NCI-H187 (cell line): ENCODE measurements around the gene OLAH.
"Not testable (repeated sequence)": the region's sequence is repeated elsewhere in the genome, so short reads cannot be mapped to it uniquely, and the experiment has no call there.

Experiments used
- DNase-seq, 2 experiments: peaks; one replicate each; lab custom pipeline; 2025; lab: John Stamatoyannopoulos, UW

The OLAH gene

GRCh38 chr10:15043674-15044073 lies at the start of gene OLAH:
TSS of gene OLAH (plus strand) at chr10:15043943. CDS start at chr10:15047289, 3,346 bp downstream.
- no peak for DNase-seq

GRCh38 chr10:14995964-14996565 lies 47.7 kb upstream of the OLAH start:
- DNase-seq, result no peak

DNA sequence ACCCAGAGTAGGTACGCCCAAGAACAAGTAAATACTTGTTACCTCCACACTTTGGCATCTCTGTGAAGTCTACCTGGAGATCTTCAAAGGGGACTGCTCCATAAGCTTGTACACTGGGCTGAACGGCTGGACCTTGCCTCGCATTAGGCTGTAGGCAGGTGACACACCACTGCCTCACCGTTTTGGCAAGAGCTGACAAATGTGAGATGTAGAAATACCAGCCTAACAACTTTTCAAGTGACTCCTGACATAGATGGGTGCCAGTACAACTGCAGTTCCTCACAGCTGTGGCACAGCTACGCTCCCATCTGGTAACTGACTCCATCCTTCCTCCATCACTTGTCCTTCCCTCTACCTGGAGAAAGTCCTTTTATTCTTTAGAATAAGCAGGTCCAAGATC lies 30.2 kb upstream of the OLAH start:
- not testable (repeated sequence) for DNase-seq

DNA sequence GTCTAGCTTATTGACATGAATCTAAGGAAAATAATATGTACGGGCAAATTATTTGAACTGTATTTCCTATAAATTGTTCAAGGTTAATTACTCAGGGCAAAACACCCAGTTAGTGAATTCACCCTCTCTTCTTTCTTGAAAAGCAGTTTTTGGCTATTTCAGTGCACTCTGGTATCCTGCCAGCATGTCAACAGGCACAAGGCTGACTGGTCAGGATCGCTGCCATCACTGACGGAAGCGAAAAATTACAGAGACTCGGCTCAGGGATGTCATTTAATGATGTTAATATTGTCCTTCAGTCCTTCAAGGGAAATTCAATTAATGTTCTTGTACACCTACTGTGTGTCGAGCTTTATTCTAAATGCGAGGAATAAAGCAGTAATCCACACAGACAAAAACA lies 28.3 kb upstream of the OLAH start:
- no peak for DNase-seq

- DNase-seq, result not testable (repeated sequence)
Measured at GRCh38 chr10:15020966-15021365, 22.8 kb upstream of the OLAH start.

GRCh38 chr10:15023079-15023478 lies 20.7 kb upstream of the OLAH start:
- DNase-seq, result not testable (repeated sequence)

DNA sequence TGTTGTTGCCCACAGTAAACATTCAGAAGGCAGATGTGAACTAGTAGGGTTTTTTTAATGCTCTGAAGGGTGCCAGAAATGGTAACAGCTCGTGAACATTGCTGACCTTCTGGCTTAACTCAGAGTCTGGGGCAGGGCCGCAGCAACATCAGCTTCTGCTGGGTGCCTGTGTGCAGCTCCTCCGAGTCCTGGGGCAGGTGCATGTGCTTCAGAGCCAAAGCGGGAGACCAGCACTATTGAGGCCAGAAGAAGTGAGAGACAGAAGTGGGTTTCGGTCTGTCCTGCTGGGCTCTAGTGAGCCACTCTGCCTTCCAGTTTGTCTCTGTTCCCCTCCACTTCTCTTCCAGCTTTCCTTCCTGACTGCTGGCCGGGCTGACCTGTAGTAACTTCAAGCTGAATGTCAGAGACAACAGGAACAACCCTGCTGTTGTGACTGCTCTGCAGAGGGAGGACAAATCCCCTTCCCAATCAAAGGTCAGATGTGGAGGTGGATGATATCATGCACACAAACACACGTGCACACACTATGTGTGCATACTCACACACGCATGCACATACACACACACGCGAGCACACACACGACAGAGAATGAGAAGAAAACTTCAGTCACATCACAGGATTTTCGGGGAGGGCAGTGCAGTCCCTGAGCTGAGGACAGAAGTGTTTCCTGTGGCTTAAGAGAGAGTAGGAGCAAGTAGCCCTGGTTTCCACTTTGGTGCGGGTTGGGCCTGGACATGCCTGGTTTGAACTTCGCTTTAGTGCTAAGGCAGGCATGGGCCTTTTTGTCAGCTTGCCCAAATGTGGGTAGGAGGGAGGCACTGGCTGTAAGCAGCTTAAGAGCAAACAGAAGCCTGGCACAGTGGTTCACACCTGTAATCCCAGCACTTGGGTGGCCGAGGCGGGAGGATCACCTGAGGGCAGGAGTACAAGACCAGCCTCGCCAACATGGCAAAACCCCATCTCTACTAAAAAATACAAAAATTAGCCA lies 19.4 kb upstream of the OLAH start:
- not testable (repeated sequence) for DNase-seq

DNA sequence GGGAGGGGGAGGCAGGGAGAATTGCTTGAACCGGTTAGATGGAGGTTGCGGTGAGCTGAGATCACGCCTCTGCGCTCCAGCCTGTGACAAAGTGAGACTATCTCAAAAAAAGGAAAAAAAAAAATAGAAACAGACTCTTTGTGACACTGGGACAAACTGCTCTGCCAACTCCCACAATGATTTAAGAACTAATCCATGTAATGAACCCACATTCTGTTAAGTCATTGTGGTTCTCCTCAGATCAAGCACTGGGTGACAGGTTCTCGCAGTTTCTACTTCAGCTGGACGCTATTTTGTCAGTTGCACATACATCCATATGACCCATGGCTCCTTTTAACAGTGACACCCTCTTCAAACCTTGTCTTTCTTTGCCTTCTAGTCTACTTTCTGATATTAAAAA lies 18.7 kb upstream of the OLAH start:
- DNase-seq, result not testable (repeated sequence)

DNA sequence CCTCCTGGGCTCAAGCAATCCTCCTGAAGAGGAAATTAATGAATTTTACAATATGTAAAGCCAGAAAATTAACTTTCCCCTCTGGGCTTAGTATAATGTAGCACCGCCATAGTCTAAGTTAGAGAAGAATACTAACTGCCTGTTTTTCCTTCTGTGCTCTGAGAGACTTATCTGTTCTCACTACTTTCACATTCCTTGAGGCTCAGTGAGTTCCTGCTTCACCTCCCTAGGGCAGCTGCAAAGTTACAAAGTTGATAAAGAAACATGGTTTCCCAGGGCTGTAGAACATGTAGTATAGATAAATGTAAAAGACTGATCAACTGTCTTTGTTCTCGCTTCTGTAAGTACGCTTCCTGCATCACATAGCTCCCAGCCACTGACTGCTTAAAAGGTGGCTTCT lies 16.0 kb upstream of the OLAH start:
- no peak for DNase-seq

DNA sequence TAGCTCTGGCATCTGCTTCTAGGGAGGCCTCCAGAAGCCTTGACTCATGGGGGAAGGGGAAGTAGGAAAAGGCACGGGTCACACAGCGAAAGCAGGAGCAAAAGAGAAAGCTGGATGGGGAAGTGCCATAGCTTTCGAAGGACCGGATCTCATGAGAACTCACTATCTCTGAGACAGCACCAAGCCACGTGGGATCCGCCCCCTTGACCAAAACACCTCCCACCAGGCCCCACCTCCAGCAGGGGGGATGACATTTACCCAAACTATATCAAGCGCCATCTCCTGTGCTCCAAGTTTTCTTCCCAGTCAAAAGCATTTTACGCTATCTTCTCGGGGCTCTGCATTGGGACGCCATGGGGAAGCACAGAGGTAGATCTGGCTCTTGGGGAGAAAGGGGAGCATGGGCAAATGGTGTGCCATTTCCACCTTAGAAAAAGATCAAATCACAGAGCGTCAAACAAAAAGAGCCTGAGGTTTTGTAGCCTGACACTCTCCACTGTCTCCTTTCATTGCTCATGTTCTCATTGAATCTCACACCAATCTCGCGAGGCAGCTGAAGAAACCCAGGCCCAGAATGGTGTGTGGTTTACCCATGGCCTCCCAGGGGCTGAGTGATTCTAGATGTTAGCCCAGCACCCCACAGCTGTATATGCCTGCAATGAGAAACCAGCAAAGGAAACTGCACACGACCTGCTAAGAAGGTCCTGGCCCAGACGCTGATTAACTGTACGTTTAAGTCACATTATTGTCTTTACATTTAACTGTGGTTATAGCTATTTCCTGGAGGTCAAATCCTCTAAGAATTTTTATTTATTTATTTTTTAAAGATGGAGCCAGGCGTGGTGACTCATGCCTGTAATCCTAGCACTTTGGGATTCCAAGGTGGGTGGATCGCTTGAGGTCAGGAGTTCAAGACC lies 8.1 kb upstream of the OLAH start:
- no peak for DNase-seq

DNA sequence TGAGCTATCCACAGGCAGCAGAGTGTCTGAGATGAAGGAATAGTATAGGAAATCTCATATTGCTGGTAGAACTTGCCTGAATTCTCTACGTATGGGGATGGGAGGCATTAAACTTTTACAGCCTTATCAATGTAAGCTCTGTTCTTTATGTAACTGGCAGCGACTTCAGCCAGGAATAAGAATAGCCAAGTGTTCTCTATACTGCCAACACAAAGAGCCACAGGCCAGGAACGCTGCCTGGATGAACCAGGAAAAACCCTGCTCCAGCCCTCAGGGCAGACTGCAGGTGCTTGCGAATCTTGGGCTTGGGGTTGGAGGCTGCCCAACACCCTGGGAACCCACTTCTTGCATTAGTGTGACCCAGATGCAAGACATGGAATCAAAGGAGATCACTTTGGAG lies 6.1 kb upstream of the OLAH start:
- DNase-seq, result no peak

DNA sequence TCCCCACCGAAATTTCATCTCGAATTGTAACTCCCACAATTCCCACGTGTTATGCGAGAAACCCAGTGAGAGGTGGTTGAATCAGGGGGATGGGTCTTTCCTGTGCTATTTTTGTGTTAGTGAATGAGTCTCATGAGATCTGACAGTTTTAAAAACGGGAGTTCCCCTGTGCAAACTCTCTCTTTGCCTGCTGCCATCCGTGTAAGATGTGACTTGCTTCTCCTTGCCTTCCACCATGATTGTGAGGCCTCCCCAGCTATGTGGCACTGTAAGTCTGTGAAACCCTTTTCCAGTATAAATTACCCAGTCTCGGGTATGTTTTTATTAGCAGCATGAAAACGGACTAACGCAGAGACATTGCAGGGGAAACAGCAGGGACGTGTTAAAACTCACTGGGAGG lies 5.3 kb upstream of the OLAH start:
- DNase-seq, result no peak

GRCh38 chr10:15045380-15045779 lies 1.6 kb downstream of the OLAH start:
- DNase-seq, result no peak

- DNase-seq, result no peak
Measured at GRCh38 chr10:15046626-15047025, 2.9 kb downstream of the OLAH start.

GRCh38 chr10:15049533-15049932 lies 5.8 kb downstream of the OLAH start:
- DNase-seq, result no peak

DNA sequence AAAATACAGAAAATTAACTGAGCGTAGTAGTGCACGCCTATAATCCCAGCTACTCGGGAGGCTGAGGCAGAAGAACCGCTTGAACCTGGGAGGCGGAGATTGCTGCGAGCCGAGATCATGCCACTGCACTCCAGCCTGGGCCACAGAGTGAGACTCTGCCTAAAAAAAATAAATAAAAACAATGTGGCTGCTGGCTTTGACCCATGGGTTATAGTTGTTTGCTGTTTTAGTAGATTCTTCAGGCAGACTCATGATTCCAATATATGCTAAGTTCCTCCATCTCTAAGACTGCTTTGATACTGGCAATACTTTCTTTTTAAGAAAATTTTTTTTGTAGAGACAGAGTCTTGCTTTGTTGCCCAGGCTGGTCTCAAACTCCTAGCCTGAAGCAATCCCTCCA lies 8.4 kb downstream of the OLAH start:
- no peak for DNase-seq

- no peak for DNase-seq
Measured at GRCh38 chr10:15053061-15053460, 9.3 kb downstream of the OLAH start.

DNA sequence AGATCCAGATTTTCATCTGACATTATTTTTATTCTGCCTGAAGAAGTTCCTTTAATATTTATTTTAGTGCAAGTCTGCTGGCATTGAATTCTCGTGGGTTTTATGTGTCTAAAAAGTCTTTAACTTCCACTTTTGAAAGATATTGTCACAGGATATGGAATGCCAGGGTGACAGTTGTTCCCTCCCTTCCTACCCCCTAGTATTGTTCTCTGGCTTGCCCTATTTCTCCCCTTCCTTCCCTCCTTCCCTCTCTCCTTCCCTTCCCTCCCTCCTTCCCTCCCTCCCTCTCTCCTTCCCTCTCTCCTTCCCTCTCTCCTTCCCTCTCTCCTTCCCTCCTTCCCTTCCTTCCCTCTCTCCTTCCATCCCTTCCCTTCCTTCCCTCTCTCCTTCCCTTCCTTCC lies 14.9 kb downstream of the OLAH start:
- DNase-seq, result no peak

DNA sequence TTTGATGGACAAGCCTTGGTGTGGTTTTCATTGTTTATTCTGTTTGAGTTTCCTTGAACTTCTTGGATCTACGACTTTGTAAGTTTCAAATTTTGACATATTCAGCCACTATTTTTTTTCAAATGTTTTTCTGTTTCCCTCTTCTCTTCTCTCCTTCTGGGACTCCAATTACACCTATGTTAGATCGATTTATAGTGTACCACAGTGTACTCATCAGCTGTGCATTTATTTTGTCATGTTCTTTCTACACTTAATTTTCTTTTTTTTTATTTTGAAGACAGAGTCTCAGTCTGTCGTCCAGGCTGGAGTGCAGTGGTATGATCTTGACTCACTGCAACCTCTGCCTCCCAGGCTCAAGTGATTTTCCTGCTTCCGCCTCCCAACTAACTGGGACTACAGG lies 16.2 kb downstream of the OLAH start:
- no peak for DNase-seq

DNA sequence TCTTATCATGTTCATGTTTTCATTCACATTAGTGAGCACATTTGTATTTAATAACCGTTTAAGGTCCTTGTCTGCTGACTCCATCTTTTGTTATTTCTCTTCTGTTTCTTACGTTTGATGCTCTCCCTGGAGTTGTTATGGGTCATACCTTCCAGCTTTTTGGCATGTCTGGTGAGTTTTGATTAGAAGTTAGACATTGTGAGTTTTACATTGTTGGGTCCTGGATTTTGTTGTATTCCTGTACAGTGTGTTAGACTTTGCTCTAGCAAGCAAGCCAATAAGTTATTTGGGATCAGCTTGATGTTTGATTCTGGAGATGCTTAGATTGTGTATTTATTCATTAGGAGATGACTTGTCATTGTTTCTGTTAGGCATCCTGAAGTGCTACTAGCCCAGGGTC lies 16.9 kb downstream of the OLAH start:
- no peak for DNase-seq

- DNase-seq, result no peak
Measured at GRCh38 chr10:15067154-15067553, 23.4 kb downstream of the OLAH start.

- no peak for DNase-seq
Measured at GRCh38 chr10:15068802-15069201, 25.1 kb downstream of the OLAH start.
